ENCODE results near the gene NR4A1. TPM values are rescaled to one million over a fixed set of nuclear protein-coding genes. Genes with fewer than 3 reads are reported as not detected.

The NR4A1 gene
- total and polyA plus RNA-seq, 2 of the 13 experiments (the other 11 are each of a cell fraction or from before 2014, with no cell fraction given) = 5.7 to 15.2 TPM

DNA sequence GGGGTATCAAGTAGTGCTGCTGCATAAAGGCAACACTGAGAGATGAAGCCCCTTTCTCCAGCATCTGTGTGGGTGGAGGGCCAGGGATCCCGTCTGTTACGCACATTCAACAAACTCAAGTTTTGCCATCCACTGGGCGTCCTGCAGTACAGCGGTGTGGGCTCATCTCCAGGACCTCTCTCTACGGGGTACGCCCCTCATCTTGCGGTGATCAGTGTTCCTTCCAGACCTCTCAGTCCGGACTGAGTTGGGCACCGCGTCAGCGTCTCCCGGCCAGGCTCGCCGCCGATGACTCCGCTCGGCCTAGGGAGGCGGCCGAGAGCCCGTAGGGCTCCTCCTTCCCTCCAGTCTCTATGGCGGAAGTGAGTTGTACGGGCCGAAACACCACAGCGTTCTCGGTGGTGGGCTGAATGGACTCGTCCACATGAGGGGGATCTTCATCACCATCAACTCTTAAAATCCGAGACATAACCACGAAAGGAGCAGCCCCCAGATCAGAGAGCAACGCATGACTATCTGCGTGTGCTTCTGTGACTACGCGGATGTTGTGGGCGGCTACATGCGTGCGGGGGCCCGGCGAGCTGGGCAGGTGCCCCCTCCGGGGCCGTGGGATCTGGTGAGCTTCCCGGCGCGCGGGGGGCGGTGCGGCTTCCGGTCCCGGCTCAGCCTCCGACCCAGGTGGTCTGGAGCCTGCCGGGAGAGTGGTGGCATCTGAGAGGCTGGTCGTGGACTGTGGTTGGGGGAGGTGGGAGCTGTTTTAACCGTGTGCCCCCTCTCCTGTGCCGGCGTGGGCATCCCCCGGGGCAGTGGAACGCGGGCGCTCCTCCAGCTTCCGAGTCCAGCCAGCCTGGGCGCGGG is 18.3 kb downstream of the NR4A1 start, which contains the start of gene ATG101 (continued):
- TF ChIP-seq HES4 (CRISPR knock-in tag; IDR thresholded peaks at IDR 0.05; ENCODE audit: borderline replicate concordance) (no peak; the same call in 1 of the 2 replicates), ZNF724P (CRISPR knock-in tag; IDR thresholded peaks at IDR 0.05; ENCODE audit: borderline replicate concordance) (no peak), NFE2 (CRISPR knock-in tag; IDR thresholded peaks at IDR 0.05) (no peak), ZFP36 (IDR thresholded peaks at IDR 0.05; ENCODE audit: borderline replicate concordance, low read depth, low read length, partially characterized antibody) (no peak), MTA3 (CRISPR knock-in tag; IDR thresholded peaks at IDR 0.05) (no peak), SP2 (CRISPR knock-in tag; IDR thresholded peaks at IDR 0.05) (peak; percentile 71), REPIN1 (CRISPR knock-in tag; IDR thresholded peaks at IDR 0.05; ENCODE audit: borderline replicate concordance, low read depth) (peak; percentile 91; the same call in 1 of the 2 replicates), KDM1A (CRISPR knock-in tag; IDR thresholded peaks at IDR 0.05) (0 out of 2 replicates have a peak, but pooled peaks have one; percentile 21), ZNF230 (CRISPR knock-in tag; IDR thresholded peaks at IDR 0.05) (no peak), ZNF367 (CRISPR knock-in tag; IDR thresholded peaks at IDR 0.05; ENCODE audit: borderline replicate concordance) (peak; percentile 56; the same call in 1 of the 2 replicates), RFX3 (CRISPR knock-in tag; IDR thresholded peaks at IDR 0.05) (no peak), ZSCAN22 (CRISPR knock-in tag; IDR thresholded peaks at IDR 0.05) (no peak), ZNF224 (CRISPR knock-in tag; IDR thresholded peaks at IDR 0.05) (no peak), KLF16 (CRISPR knock-in tag; IDR thresholded peaks at IDR 0.05) (peak in 1 of 2 experiments; percentile 73; a peak in 2 of 4 replicates), ZNF766 (CRISPR knock-in tag; IDR thresholded peaks at IDR 0.05; ENCODE audit: borderline replicate concordance) (peak; percentile 65; the same call in 1 of the 2 replicates), ZNF737 (CRISPR knock-in tag; IDR thresholded peaks at IDR 0.05; ENCODE audit: borderline replicate concordance) (no peak), FIP1L1 (IDR thresholded peaks at IDR 0.05; ENCODE audit: borderline replicate concordance, insufficient read depth, low read depth, low read length) (no peak), IRX3 (CRISPR knock-in tag; IDR thresholded peaks at IDR 0.05; ENCODE audit: borderline replicate concordance, low read depth) (no peak), ZC3H13 (CRISPR knock-in tag; IDR thresholded peaks at IDR 0.05) (peak; percentile 66; the same call in 1 of the 2 replicates), MZF1 (CRISPR knock-in tag; IDR thresholded peaks at IDR 0.05; ENCODE audit: borderline replicate concordance) (peak; percentile 15; the same call in 1 of the 2 replicates), ZBTB1 (CRISPR knock-in tag; IDR thresholded peaks at IDR 0.05; ENCODE audit: borderline replicate concordance) (no peak), NFE2L2 (IDR thresholded peaks at IDR 0.05; ENCODE audit: low read length) (no peak)
- TF ChIP-seq, protein P1, sequence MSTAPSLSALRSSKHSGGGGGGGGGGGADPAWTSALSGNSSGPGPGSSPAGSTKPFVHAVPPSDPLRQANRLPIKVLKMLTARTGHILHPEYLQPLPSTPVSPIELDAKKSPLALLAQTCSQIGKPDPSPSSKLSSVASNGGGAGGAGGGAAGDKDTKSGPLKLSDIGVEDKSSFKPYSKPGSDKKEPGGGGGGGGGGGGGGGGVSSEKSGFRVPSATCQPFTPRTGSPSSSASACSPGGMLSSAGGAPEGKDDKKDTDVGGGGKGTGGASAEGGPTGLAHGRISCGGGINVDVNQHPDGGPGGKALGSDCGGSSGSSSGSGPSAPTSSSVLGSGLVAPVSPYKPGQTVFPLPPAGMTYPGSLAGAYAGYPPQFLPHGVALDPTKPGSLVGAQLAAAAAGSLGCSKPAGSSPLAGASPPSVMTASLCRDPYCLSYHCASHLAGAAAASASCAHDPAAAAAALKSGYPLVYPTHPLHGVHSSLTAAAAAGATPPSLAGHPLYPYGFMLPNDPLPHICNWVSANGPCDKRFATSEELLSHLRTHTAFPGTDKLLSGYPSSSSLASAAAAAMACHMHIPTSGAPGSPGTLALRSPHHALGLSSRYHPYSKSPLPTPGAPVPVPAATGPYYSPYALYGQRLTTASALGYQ (CRISPR knock-in tag; IDR thresholded peaks at IDR 0.05) = peak; percentile 56; the same call in 1 of the 2 replicates
- TF ChIP-seq, protein P2, sequence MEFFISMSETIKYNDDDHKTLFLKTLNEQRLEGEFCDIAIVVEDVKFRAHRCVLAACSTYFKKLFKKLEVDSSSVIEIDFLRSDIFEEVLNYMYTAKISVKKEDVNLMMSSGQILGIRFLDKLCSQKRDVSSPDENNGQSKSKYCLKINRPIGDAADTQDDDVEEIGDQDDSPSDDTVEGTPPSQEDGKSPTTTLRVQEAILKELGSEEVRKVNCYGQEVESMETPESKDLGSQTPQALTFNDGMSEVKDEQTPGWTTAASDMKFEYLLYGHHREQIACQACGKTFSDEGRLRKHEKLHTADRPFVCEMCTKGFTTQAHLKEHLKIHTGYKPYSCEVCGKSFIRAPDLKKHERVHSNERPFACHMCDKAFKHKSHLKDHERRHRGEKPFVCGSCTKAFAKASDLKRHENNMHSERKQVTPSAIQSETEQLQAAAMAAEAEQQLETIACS (CRISPR knock-in tag; IDR thresholded peaks at IDR 0.05) = no peak
- TF ChIP-seq, protein P3, sequence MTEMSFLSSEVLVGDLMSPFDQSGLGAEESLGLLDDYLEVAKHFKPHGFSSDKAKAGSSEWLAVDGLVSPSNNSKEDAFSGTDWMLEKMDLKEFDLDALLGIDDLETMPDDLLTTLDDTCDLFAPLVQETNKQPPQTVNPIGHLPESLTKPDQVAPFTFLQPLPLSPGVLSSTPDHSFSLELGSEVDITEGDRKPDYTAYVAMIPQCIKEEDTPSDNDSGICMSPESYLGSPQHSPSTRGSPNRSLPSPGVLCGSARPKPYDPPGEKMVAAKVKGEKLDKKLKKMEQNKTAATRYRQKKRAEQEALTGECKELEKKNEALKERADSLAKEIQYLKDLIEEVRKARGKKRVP (CRISPR knock-in tag; IDR thresholded peaks at IDR 0.05) = peak in 1 of 2 experiments; percentile 28; a peak in 1 of 4 replicates

Measured in HepG2 (cell line).